Measurements from ENCODE around the gene MAP3K12. TPM values are rescaled to one million over a fixed set of nuclear protein-coding genes. Genes with fewer than 3 reads are reported as not detected.

MAP3K12 gene
- total and polyA plus RNA-seq, 2 of the 13 experiments (the other 11 are each of a cell fraction or from before 2014, with no cell fraction given): 0.20 to 1.1 TPM

GRCh38 chr12:53501615-53502181 is 2.4 kb upstream of the MAP3K12 start (continued):
- TF ChIP-seq EP300 (IDR thresholded peaks at IDR 0.05; ENCODE audit: low read depth in 2 of 2, low read length in 2 of 2): no peak
- no peak for TF ChIP-seq EP300 (CRISPR knock-in tag; IDR thresholded peaks at IDR 0.05; ENCODE audit: borderline replicate concordance)
- no peak for TF ChIP-seq JDP2 (CRISPR knock-in tag; IDR thresholded peaks at IDR 0.05; ENCODE audit: borderline replicate concordance)
- TF ChIP-seq MXD4 (CRISPR knock-in tag; IDR thresholded peaks at IDR 0.05): no peak; the same call in 1 of the 2 replicates
- TF ChIP-seq SMAD1 (CRISPR knock-in tag; IDR thresholded peaks at IDR 0.05; ENCODE audit: borderline replicate concordance, low read depth): no peak
- no peak for TF ChIP-seq MEIS2 (CRISPR knock-in tag; IDR thresholded peaks at IDR 0.05)
- TF ChIP-seq ONECUT2 (CRISPR knock-in tag; IDR thresholded peaks at IDR 0.05): no peak; the same call in 1 of the 2 replicates
- no peak for TF ChIP-seq REL (CRISPR knock-in tag; conservative IDR thresholded peaks at IDR 0.05)
- no peak for TF ChIP-seq ZNF781 (CRISPR knock-in tag; IDR thresholded peaks at IDR 0.05; ENCODE audit: borderline replicate concordance, not compliant biosample characterization)
- no peak for TF ChIP-seq CEBPB (IDR thresholded peaks at IDR 0.05; ENCODE audit: borderline replicate concordance, low read depth, low read length)
- TF ChIP-seq TCF12 (IDR thresholded peaks at IDR 0.05): no peak
- TF ChIP-seq TCF12 (CRISPR knock-in tag; IDR thresholded peaks at IDR 0.05): no peak
- no peak for TF ChIP-seq JUND (CRISPR knock-in tag; IDR thresholded peaks at IDR 0.05)
- 0 out of 2 replicates have a peak, but pooled peaks have one; percentile 5 for TF ChIP-seq RXRB (CRISPR knock-in tag; IDR thresholded peaks at IDR 0.05; ENCODE audit: borderline replicate concordance)
- peak; percentile 45; the same call in 1 of the 2 replicates for TF ChIP-seq ZNF253 (CRISPR knock-in tag; IDR thresholded peaks at IDR 0.05; ENCODE audit: borderline replicate concordance)
- TF ChIP-seq ZMYM4 (CRISPR knock-in tag; IDR thresholded peaks at IDR 0.05): 0 out of 2 replicates have a peak, but pooled peaks have one; percentile 3
- TF ChIP-seq ARID2 (CRISPR knock-in tag; IDR thresholded peaks at IDR 0.05; ENCODE audit: borderline replicate concordance): 0 out of 2 replicates have a peak, but pooled peaks have one; percentile 71
- no peak for TF ChIP-seq CREBL2 (CRISPR knock-in tag; IDR thresholded peaks at IDR 0.05; ENCODE audit: borderline replicate concordance)
- no peak for TF ChIP-seq MTF2 (CRISPR knock-in tag; IDR thresholded peaks at IDR 0.05; ENCODE audit: borderline replicate concordance)
- no peak for TF ChIP-seq SOX5 (CRISPR knock-in tag; IDR thresholded peaks at IDR 0.05; ENCODE audit: borderline replicate concordance)
- no peak for TF ChIP-seq ZBTB8A (CRISPR knock-in tag; IDR thresholded peaks at IDR 0.05; ENCODE audit: borderline replicate concordance, low read depth)
- TF ChIP-seq PAWR (CRISPR knock-in tag; IDR thresholded peaks at IDR 0.05; ENCODE audit: borderline replicate concordance): no peak
- TF ChIP-seq NCOA2 (CRISPR knock-in tag; IDR thresholded peaks at IDR 0.05): no peak
- TF ChIP-seq SPEN (CRISPR knock-in tag; IDR thresholded peaks at IDR 0.05; ENCODE audit: low read depth): no peak
- TF ChIP-seq, protein P1, sequence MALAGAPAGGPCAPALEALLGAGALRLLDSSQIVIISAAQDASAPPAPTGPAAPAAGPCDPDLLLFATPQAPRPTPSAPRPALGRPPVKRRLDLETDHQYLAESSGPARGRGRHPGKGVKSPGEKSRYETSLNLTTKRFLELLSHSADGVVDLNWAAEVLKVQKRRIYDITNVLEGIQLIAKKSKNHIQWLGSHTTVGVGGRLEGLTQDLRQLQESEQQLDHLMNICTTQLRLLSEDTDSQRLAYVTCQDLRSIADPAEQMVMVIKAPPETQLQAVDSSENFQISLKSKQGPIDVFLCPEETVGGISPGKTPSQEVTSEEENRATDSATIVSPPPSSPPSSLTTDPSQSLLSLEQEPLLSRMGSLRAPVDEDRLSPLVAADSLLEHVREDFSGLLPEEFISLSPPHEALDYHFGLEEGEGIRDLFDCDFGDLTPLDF (CRISPR knock-in tag; IDR thresholded peaks at IDR 0.05): no peak
- TF ChIP-seq KMT2A (CRISPR knock-in tag; IDR thresholded peaks at IDR 0.05): 0 out of 2 replicates have a peak, but pooled peaks have one; percentile 43
- TF ChIP-seq POLR2A (IDR thresholded peaks at IDR 0.05; ENCODE audit: insufficient read depth in 1 of 2, low read depth in 2 of 2, low read length in 2 of 2): no peak; a peak in 1 of 4 replicates
- TF ChIP-seq SOX6 (IDR thresholded peaks at IDR 0.05): no peak
- no peak for TF ChIP-seq SOX6 (CRISPR knock-in tag; IDR thresholded peaks at IDR 0.05)
- TF ChIP-seq ZNF761 (CRISPR knock-in tag; conservative IDR thresholded peaks at IDR 0.05): no peak
- TF ChIP-seq CBX1 (IDR thresholded peaks at IDR 0.05; ENCODE audit: low read depth): no peak
- TF ChIP-seq THAP11 (CRISPR knock-in tag; IDR thresholded peaks at IDR 0.05): no peak
- TF ChIP-seq CENPX (CRISPR knock-in tag; IDR thresholded peaks at IDR 0.05): no peak
- no peak for TF ChIP-seq ZC3H13 (CRISPR knock-in tag; IDR thresholded peaks at IDR 0.05)

Measured in HepG2 (cell line).